Measurements from ENCODE around the gene STK11.

STK11 gene

GRCh38 chr19:1210227-1210538 is 4.6 kb downstream of the STK11 start:
- no peak for DNase-seq

GRCh38 chr19:1211494-1212234 is 6.1 kb downstream of the STK11 start:
- DNase-seq = no peak

GRCh38 chr19:1213391-1214286 is 8.1 kb downstream of the STK11 start:
- peak; percentile 51 for DNase-seq

DNA sequence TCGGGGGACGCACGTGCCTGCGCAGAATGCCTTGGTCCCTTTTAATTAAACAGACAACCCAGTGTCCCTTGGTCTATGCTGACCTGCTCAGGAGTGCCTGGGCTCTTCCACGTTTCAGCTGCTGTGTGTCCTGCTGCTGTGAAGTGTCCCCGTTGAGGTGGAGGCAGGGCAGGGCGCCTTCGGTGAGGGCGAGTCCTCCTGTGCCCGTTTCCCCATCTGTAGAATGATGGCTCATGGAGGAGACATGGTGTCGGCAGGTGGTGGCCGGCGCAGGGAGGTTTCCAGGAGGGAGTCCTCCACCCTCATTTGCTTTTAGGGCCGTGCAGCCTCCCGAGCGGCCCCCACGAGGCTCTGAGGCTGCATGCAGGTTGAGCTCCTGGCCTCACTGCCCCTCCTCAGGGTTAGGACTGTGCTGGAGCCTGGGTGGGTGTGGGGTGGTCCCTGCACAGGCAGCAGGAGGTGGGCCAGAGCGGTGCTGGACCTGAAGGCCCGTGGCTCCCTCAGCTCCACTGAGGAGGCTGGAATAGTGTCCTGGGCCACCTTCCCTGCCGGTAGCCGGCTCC is 8.8 kb downstream of the STK11 start:
- DNase-seq = no peak

DNA sequence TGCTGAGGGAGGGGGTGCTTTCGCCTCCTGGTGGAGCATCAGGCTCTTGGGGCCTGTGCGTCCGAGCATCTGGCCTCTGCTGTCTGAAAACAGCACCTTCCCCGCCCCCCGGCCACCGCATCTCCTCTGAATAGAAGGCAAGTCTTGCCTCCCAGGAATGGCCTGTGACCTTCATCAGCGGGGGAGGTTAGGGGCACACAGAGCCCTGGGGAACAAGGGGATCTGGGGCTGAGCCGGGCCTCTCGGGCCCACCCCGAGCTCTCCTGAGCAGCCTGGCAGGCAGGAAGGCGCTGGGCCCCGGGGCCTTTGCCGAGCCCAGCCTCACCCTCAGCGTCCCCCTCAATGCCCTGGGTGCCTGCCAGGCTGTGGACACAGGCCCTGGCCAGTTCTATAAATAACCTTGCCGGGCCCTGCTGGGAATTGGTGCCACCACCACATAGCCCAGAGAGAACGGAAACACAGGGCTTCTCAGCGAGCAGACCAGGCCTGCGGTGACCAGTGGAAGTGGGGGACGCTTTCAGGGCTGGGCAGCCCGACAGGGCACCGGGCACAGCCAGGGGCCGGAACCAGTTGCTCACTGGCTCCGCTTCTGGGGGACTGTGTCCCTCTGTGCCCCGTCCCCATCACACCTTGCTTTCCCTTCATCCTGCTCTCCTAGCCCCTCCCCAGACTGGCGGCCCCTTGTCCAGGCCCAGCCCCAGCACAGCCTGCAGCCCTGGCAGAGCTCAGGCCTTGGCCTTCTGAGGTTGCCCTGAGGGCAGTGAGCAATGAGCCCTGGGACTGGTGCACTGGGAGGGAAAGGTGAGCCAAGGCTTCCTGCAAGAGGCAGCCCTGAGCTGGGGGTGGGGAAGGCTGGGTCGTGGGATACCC is 9.5 kb downstream of the STK11 start:
- no peak for DNase-seq

GRCh38 chr19:1216756-1217155 is 11.2 kb downstream of the STK11 start:
- no peak for DNase-seq

DNA sequence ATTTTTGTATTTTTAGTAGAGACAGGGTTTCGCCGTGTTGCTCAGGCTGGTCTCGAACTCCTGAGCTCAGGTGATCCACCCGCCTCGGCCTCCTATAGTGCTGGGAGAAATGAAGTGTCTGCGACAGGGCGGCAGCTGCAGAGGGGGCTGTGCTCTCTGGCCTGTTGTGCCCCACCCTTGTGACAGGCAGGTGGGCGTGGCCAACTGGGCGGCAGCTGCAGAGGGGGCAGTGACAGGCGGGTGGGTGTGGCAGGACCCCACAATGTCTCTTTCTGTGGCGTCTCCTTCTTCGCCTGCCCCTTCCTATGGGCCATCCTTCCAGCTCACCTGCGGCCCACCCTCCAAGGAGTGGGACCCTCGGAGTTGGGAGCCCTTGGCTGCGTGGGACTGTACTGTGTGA is 11.8 kb downstream of the STK11 start:
- no peak for DNase-seq

DNA sequence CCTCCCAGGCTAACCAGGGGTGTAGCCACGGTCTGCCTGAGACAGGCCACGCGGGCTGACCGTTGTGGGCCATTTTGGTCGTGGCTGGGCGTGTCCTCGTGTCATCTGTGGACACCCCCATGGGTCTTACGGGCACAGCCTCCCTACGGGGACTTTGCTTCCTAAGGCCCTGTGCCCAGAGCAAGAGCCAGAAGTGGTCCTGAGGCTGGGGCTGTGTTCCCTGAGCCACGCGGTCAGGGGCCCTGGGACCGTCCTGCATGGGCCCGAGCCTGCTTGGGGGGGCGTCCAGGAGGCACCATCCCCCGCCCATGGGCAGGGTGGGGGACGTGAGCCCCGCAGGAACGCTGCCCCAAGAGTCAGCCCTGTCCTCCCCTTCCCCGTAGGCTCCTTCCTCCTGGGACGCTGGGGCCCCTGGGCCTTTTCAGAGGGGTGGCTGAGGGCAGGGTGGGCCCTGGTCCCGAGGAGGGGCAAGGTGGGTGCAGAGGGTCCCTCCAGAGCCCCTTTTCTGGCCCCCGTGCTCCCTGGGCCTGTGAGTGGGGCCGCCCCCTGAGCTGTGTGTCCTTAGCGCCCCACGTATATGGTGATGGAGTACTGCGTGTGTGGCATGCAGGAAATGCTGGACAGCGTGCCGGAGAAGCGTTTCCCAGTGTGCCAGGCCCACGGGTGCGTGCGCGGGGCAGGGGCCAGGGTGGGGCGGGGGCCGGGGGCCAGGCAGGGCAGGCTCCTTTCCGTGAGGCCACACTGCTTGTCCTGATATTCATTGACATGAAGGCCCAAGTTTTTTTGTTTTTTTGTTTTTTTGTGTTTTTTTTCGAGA is 13.4 kb downstream of the STK11 start:
- DNase-seq = no peak

GRCh38 chr19:1219786-1220476 is 14.4 kb downstream of the STK11 start:
- DNase-seq = no peak

DNA sequence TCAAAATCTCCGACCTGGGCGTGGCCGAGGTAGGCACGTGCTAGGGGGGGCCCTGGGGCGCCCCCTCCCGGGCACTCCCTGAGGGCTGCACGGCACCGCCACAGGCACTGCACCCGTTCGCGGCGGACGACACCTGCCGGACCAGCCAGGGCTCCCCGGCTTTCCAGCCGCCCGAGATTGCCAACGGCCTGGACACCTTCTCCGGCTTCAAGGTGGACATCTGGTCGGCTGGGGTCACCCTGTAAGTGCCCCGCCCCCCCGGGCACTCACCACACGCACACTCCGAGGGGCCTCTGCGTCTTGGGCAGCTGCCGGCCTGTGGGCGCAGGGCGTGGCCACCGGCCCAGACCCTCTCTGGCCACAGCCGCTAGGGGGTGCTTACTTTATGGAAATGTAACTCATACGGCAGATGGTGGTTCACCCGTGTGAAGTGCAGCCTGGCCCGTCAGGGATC is 14.9 kb downstream of the STK11 start:
- DNase-seq = no peak

DNA sequence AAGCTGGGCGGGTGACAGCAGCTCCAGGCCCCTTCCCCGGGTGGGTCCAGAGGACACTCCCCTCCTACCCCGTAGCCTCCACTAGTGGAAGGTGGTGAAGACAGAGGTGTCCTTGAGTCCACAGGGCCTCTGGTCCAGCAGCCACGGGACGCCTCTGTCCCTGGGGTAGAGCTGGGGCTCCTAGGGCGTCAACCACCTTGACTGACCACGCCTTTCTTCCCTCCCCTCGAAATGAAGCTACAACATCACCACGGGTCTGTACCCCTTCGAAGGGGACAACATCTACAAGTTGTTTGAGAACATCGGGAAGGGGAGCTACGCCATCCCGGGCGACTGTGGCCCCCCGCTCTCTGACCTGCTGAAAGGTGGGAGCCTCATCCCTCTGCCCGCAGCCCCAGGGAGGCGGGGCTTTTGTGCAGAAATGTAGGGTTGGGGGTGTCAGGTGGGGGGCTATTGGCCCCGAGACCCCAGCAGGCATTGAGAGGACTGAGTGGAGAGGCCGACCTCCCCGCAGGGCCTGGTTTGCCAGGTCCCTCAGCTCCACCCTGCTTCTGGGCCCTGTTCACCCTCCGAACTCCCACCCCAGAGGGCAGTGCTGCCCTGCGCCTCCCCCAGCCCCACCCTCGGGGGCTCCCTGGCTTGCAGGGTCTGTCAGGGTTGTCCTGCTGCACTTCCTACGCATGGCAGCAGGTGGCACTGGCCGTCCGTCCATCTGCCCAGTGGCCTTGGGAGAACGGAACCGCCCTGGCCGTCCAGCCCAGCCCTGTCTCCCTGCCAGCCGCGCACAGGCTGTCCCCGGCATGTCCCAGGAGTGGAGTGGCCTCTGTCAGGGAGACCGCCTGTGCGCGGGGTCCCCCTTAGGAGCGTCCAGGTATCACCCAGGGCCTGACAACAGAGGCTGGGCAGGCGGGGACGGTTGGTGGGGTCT is 15.7 kb downstream of the STK11 start:
- no peak for DNase-seq

DNA sequence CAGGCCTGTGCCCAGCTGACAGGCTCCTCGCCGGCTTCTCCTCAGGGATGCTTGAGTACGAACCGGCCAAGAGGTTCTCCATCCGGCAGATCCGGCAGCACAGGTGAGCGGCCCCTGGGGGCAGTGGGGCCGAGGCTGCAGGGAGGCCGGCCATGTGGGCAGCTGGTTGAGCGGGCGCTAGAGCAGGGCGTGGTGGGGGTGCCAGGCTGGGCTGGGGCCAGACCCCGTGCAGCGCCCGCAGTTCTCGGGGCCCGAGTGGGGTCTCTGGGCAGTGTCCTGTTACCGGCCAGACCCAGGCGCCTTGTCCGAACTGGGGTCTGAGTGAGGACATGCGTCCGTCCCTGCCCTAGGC is 16.3 kb downstream of the STK11 start:
- no peak for DNase-seq

DNA sequence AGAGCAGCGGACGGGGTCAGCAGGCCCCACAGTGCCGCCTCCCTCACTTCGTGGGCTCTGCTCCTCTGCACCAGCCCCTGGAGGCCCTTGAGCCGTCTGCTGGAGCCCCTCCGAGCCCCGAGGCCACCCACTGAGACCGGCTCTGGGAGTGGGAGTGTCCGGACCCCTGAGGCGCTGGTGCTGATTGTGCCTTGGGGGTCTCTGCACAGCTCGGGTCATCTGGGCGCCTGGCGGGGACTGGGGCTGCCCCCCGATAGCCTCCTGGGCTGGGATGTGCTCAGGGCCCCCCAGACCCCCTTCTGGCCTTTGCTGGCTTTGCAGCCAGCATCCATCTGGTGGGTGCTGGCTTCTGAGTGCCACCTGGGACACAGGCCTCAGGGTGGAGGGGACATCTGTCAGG is 16.8 kb downstream of the STK11 start:
- DNase-seq = no peak

DNA sequence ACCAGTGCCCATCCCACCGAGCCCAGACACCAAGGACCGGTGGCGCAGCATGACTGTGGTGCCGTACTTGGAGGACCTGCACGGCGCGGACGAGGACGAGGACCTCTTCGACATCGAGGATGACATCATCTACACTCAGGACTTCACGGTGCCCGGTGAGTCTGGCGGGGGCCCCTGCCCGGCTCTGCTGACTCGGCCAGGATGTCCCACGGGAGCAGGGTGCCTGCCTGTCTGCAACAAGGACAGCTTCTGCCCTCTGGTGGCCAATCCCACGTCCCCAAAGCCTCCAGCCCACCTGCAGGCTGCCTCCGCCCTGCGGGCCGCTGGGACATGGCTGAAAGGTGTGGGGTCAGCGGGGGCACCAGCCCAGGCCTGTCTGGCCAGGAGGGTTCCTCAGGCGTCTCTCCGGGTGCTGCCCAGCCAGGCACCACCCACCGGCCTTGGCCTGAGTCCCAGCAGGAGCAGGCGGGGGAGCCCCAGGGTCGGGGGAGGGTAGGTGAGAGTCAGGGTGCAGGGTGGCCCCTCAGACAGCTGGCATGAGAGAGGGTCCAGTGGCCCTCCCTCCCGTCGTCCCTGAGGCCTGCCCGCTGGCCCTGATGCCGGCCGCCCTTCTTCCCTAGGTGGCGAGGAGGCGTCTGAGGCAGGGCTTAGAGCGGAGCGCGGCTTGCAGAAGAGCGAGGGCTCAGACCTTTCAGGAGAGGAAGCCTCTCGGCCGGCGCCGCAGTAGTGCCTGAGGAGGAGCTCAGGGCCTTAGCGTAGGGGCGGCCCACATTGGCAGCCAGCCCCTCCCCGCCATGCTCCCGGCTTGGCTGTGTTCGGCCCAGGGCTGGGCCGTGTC is 17.7 kb downstream of the STK11 start:
- no peak for DNase-seq

GRCh38 chr19:1224047-1224825 is 18.7 kb downstream of the STK11 start:
- DNase-seq = no peak

DNA sequence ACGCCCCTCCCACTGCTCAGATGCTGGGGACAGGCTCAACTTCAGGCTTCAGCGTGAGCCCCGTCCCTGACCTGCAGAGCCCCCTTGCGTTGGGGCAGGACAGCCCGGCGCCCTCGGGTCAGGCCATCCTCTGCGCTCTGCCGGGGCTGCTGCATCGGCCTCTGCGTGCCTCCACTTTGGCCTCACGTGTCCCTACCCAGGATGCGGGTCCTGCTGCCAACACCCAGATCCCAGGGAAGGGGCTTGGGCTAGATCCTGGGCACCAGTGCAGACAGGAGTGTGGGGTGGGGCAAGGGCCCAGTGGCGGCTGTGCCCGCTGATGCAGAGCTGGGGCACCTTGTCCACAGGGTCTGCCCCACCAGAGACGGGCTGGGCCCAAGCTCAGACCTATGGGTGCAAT is 19.3 kb downstream of the STK11 start:
- DNase-seq = no peak

DNA sequence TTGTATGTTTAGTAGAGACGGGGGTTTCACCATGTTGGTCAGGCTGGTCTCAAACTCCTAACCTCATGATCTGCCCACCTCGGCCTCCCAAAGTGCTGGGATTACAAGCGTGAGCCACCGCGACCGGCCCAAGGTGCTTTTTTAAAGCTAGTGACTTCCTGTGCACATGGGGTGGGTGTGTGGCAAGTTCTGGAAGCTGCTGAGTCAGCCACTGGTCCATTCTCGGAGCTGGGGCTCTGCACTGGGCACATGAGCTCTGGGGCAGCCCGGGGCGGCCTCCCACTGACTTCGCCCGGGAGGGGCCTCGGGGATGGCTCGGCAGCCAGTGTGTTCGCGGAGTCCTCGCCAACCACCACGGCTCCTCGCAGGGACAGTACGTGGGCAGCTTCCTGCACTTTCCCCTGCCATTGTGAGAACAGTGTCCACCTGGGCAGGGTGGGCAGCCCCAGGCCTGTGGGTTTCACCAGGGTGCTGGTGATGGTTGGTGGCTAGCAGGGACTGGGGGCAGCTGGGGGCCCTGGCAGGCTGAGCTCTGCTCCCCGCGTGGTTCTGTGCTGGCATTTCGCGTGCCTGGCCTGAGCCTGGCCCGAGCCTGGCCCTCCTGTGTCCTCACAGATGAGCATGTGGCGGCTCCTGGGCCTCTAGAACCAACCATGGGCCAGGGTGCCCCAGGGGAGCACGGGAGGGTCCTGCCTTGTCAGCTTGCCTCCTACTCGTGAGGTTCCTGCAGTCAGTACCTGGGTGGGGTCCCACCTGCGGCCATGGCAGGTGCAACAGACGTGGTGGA is 20.1 kb downstream of the STK11 start:
- DNase-seq = no peak

DNA sequence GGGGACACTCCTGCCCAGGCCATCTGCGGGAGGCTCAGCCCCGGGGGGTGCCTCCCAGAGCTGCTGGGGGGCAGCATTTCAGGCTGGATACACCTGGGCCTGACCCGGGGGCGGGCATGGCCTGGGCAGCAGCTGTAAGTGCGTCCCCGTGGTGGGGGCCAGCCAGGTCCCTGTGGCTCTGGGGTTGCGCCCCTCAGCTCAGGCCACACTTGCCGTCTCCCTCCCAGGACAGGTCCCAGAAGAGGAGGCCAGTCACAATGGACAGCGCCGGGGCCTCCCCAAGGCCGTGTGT is 20.6 kb downstream of the STK11 start:
- no peak for DNase-seq

All from activated CD4-positive, alpha-beta T cell treated with anti-CD3 and anti-CD28 coated beads, Interleukin-2, amount 50 U/mL, for 1 hour (primary cell).